Measurements from ENCODE around the gene NSUN4. TPM values are rescaled to one million over a fixed set of nuclear protein-coding genes. Genes with fewer than 3 reads are reported as not detected.

The NSUN4 gene
- total RNA-seq, 1 experiment from 2014 or later = 33.9 TPM

DNA sequence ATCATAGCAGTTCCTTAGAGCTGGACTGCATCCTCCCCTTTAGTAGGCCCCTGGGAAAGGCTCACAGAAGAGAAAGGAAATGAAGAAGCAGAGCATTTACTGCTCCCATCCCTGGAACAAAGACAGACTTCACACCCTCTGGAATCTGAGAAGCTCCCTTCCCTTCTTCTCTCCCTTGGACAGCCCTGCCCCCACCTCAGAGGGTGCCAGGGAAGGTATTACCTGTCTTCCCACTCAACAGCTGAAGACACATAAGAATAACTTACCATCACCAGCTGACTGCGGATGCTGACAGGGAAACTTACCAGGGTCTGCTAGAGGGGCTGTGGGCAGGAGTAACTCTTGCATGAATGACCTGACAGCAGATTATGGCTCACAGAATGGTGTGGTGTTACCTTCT is 39.4 kb downstream of the NSUN4 start:
- Histone ChIP-seq H3K27me3 (ENCODE audit: insufficient read depth, low read depth) (no peaks in the 10 kb centered on the region), H3F3A (ENCODE audit: insufficient read depth, low read depth) (0 out of 2 replicates have a peak, but pooled peaks cover 4% of the 10 kb centered on the region), H3K36me3 (ENCODE audit: low read depth) (no peaks in the 10 kb centered on the region), H4K20me1 (ENCODE audit: insufficient read depth) (no peaks in the 10 kb centered on the region), H3K4me1 (replicated peaks; ENCODE audit: insufficient read depth) (no peaks in the 10 kb centered on the region), H3K9me2 (ENCODE audit: insufficient read depth) (no peaks in the 10 kb centered on the region), H3K4me3 (no peak overlapping the region), H3K79me2 (ENCODE audit: low read depth) (no peaks in the 10 kb centered on the region), H2AFZ (no peak overlapping the region), H3K4me2 (no peak overlapping the region), H3K27ac (no peak overlapping the region), H3K9me3 (ENCODE audit: insufficient read depth, low read depth) (peaks cover 16% of the 10 kb centered on the region; the same call in 1 of the 2 replicates)
- ChIA-PET POLR2A (ENCODE audit: unreplicated experiment) (no interaction called here), CTCF (no interaction called here)
- intact Hi-C loops (cut with micrococcal nuclease; ENCODE audit: unreplicated experiment) = no loop called here
- DNase-seq = no peak
- no peak for TF ChIP-seq EZH2 (IDR thresholded peaks at IDR 0.05; ENCODE audit: low read depth)
- TF ChIP-seq, protein P1, sequence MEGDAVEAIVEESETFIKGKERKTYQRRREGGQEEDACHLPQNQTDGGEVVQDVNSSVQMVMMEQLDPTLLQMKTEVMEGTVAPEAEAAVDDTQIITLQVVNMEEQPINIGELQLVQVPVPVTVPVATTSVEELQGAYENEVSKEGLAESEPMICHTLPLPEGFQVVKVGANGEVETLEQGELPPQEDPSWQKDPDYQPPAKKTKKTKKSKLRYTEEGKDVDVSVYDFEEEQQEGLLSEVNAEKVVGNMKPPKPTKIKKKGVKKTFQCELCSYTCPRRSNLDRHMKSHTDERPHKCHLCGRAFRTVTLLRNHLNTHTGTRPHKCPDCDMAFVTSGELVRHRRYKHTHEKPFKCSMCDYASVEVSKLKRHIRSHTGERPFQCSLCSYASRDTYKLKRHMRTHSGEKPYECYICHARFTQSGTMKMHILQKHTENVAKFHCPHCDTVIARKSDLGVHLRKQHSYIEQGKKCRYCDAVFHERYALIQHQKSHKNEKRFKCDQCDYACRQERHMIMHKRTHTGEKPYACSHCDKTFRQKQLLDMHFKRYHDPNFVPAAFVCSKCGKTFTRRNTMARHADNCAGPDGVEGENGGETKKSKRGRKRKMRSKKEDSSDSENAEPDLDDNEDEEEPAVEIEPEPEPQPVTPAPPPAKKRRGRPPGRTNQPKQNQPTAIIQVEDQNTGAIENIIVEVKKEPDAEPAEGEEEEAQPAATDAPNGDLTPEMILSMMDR (conservative IDR thresholded peaks at IDR 0.05) = no peak
- no TSS peak for BruUV-seq (replicated peaks)

DNA sequence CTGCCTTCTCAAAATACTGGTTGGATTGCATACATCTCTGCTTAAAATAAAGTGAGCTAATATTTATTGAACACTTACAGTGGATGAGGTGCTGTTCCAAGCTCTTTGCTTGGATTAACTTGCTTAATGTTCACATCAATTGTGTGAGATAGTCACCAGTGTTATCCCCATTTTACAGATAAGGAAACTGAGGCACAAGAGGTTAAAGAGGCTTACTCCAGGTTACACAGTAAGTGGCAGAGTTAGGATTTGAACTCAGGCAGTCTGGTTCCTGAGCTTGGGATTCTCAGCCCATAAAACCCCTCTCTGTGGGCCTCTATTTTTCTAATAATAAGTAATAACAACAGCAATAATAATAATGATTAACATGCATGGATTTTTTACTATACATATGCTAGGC is 39.9 kb downstream of the NSUN4 start:
- no peak for DNase-seq
- Histone ChIP-seq H3K27ac (no peak overlapping the region), H3K4me3 (no peak overlapping the region), H4K20me1 (ENCODE audit: insufficient read depth) (no peaks in the 10 kb centered on the region), H3K36me3 (ENCODE audit: low read depth) (no peaks in the 10 kb centered on the region), H3K9me3 (ENCODE audit: insufficient read depth, low read depth) (peaks cover 16% of the 10 kb centered on the region; the same call in 1 of the 2 replicates), H3K4me2 (no peak overlapping the region), H3K79me2 (ENCODE audit: low read depth) (no peaks in the 10 kb centered on the region), H2AFZ (no peak overlapping the region), H3K9me2 (ENCODE audit: insufficient read depth) (no peaks in the 10 kb centered on the region), H3F3A (ENCODE audit: insufficient read depth, low read depth) (0 out of 2 replicates have a peak, but pooled peaks cover 4% of the 10 kb centered on the region), H3K27me3 (ENCODE audit: insufficient read depth, low read depth) (no peaks in the 10 kb centered on the region), H3K4me1 (replicated peaks; ENCODE audit: insufficient read depth) (no peaks in the 10 kb centered on the region)
- BruUV-seq (replicated peaks) = no TSS peak
- ChIA-PET POLR2A (ENCODE audit: unreplicated experiment) (no interaction called here), CTCF (no interaction called here)
- intact Hi-C loops (cut with micrococcal nuclease; ENCODE audit: unreplicated experiment) = no loop called here
- TF ChIP-seq, protein P1 (conservative IDR thresholded peaks at IDR 0.05) = no peak
- no peak for TF ChIP-seq EZH2 (IDR thresholded peaks at IDR 0.05; ENCODE audit: low read depth)

DNA sequence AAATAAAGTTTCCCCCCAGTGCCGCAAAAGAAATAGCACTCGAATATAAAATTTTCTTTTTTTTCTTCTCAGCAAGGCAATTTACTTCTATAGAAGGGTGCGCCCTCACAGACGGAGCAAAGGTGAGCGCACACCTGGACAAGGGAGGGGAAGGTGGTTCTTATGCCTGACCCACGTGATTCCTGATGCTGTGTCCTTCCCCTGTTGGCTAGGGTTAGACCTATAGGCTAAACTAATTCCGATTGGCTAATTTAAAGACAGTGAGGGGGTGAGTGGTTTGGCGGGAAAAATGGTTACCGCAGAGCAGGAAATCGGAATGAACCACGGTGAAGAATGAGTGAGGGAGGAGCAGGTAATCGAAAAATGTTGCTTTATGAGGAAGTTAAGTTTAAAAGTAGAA is 52.9 kb downstream of the NSUN4 start:
- BruUV-seq (replicated peaks) = no TSS peak
- CTCF ChIA-PET = no interaction called here
- H3K4me2 ChIP-seq = no peak overlapping the region

More for the DNA sequence above, 52.9 kb downstream of the NSUN4 start:
- Histone ChIP-seq H3F3A (ENCODE audit: insufficient read depth, low read depth) (no peaks in the 10 kb centered on the region), H3K27ac (no peak overlapping the region), H3K36me3 (ENCODE audit: low read depth) (no peaks in the 10 kb centered on the region), H3K9me2 (ENCODE audit: insufficient read depth) (no peaks in the 10 kb centered on the region), H3K27me3 (ENCODE audit: insufficient read depth, low read depth) (peaks cover 7% of the 10 kb centered on the region; the same call in 1 of the 2 replicates), H3K4me1 (replicated peaks; ENCODE audit: insufficient read depth) (no peaks in the 10 kb centered on the region), H3K9me3 (ENCODE audit: insufficient read depth, low read depth) (peaks cover 15% of the 10 kb centered on the region; the same call in 1 of the 2 replicates), H3K79me2 (ENCODE audit: low read depth) (no peaks in the 10 kb centered on the region), H3K4me3 (no peak overlapping the region), H2AFZ (no peak overlapping the region), H4K20me1 (ENCODE audit: insufficient read depth) (no peaks in the 10 kb centered on the region)
- intact Hi-C loops (cut with micrococcal nuclease; ENCODE audit: unreplicated experiment) = loop anchor here (1.0 kb wide), 1 partner anchor 9 kb away; no protein-coding TSS in a partner anchor
- POLR2A ChIA-PET (ENCODE audit: unreplicated experiment) = interaction anchor here (0.6 kb wide), 1 partner anchor 225 kb away, joined by 3 read pairs; no protein-coding TSS in a partner anchor
- TF ChIP-seq, protein P1 (conservative IDR thresholded peaks at IDR 0.05) = no peak
- TF ChIP-seq EZH2 (IDR thresholded peaks at IDR 0.05; ENCODE audit: low read depth) = no peak
- DNase-seq = no peak
